HCT116 (cell line): ENCODE measurements around the gene LRP2BP. TPM values are rescaled to one million over a fixed set of nuclear protein-coding genes. Genes with fewer than 3 reads are reported as not detected.

Source experiments
- ATAC-seq: fragments of 200-7000 bp; cut with Tn5 transposase; 2 replicates; pipeline ENCODE4 v1.9.1; 2020; ENCODE audit warnings: mild to moderate bottlenecking, moderate library complexity
- BruUV-seq: library from RNA; stranded (reverse); fragments of 400-500 nt; replicated peaks from 2 replicates; lab custom pipeline; 2021; lab: Mats Ljungman, UMichigan
- CTCF ChIA-PET: fragments of 300-600 bp; sonication (Branson Sonifier 250); formaldehyde crosslinking; loops from one replicate; lab custom pipeline; 2021; ENCODE audit warnings: antibody characterized with exemption; lab: Charles Lee
- POLR2A ChIA-PET: fragments of 300-600, 350-600 bp; sonication (Branson Sonifier 250); formaldehyde crosslinking; loops from one replicate; lab custom pipeline; 2021; ENCODE audit warnings: antibody characterized with exemption; lab: Charles Lee
- RAD21 ChIA-PET, 2 experiments: fragments of 300-600 bp; sonication (Branson Sonifier 250); formaldehyde crosslinking; loops; one replicate each; lab custom pipeline; 2023; ENCODE audit warnings: low total read pairs in 2 of 2; ENCODE audit not compliant: uncharacterized antibody in 2 of 2, unreplicated experiment in 2 of 2, low non-redundant PET in 1 of 2; lab: Charles Lee
- DNase-seq: peaks from one replicate; pipeline ENCODE4 v3.0.0-alpha.2; 2010; ENCODE audit warnings: low read depth, low spot score
- H2AFZ ChIP-seq: fragments of 200-600 bp; shearing (Covaris generic), sonication (generic); 2 replicates; pipeline ENCODE4 v1.6.1; 2017; ENCODE audit warnings: low read depth, mixed run types, mixed read lengths, antibody characterized with exemption, low read length; ENCODE audit not compliant: poor library complexity, severe bottlenecking
- H3K27ac ChIP-seq: 2 replicates; pipeline ENCODE4 v1.5.1; 2012; ENCODE audit warnings: low read depth, low read length
- H3K27me3 ChIP-seq: fragments of 200-600 bp; sonication (generic); 2 replicates; pipeline ENCODE4 v1.6.1; 2016; ENCODE audit warnings: mixed run types, low read length, mixed read lengths; ENCODE audit not compliant: insufficient read depth
- H3K36me3 ChIP-seq, 2 experiments: fragments of 200-500 bp in 1 of 2; fragments of 200-600 bp in 1 of 2; sonication (Bioruptor generic) in 1 of 2; sonication (generic) in 1 of 2; 2 replicates each; pipeline versions ENCODE4 v1.5.1 to v1.6.1; 2014 to 2016; ENCODE audit warnings: low read length in 2 of 2, inconsistent platforms in 1 of 2, mixed read lengths in 1 of 2, mixed run types in 1 of 2; ENCODE audit not compliant: insufficient read depth in 2 of 2, control insufficient read depth in 1 of 2
- H3K4me1 ChIP-seq, 2 experiments: fragments of 200-600 bp in 1 of 2; sonication (generic) in 1 of 2; 2 replicates each; pipeline versions ENCODE4 v1.5.1 to v1.6.1; 2012 to 2017; ENCODE audit warnings: low read length in 2 of 2, inconsistent platforms in 1 of 2, mild to moderate bottlenecking in 1 of 2, mixed read lengths in 1 of 2, mixed run types in 1 of 2, moderate library complexity in 1 of 2; ENCODE audit not compliant: insufficient read depth in 2 of 2, control insufficient read depth in 1 of 2
- H3K4me2 ChIP-seq: fragments of 200-600 bp; sonication (generic); 2 replicates; pipeline ENCODE4 v1.6.1; 2017; ENCODE audit warnings: mixed run types, low read length, mixed read lengths
- H3K4me3 ChIP-seq, 2 experiments: fragments of 200-600 bp in 1 of 2; sonication (generic) in 1 of 2; replicated peaks in 1 of 2; 2 replicates each; pipeline ENCODE4 v1.5.1; 2011 to 2016; ENCODE audit warnings: low read length in 2 of 2, control low read depth in 1 of 2, low read depth in 1 of 2, mild to moderate bottlenecking in 1 of 2, mixed read lengths in 1 of 2, mixed run types in 1 of 2
- H3K79me2 ChIP-seq: fragments of 200-600 bp; sonication (generic); 2 replicates; pipeline ENCODE4 v1.6.1; 2017; ENCODE audit warnings: mild to moderate bottlenecking, mixed run types, low read length, moderate library complexity, mixed read lengths; ENCODE audit not compliant: insufficient read depth
- H3K9ac ChIP-seq: fragments of 200-600 bp; sonication (generic); 2 replicates; pipeline ENCODE4 v1.6.1; 2016; ENCODE audit warnings: low read length, mixed read lengths
- H3K9me2 ChIP-seq: fragments of 200-600 bp; sonication (generic), shearing (Covaris generic); 2 replicates; pipeline ENCODE4 v1.6.1; 2017; ENCODE audit warnings: mixed run types, mild to moderate bottlenecking, moderate library complexity; ENCODE audit not compliant: insufficient read depth
- H3K9me3 ChIP-seq, 2 experiments: fragments of 200-500 bp in 1 of 2; fragments of 200-600 bp in 1 of 2; sonication (Bioruptor generic) in 1 of 2; sonication (generic) in 1 of 2; 2 replicates each; pipeline ENCODE4 v1.6.1; 2014 to 2017; ENCODE audit warnings: low read length in 2 of 2, mixed read lengths in 2 of 2, inconsistent platforms in 1 of 2, low read depth in 1 of 2, mild to moderate bottlenecking in 1 of 2, mixed run types in 1 of 2, moderate library complexity in 1 of 2; ENCODE audit not compliant: control insufficient read depth in 1 of 2, insufficient read depth in 1 of 2
- H4K20me1 ChIP-seq: fragments of 200-600 bp; sonication (generic), shearing (Covaris generic); 2 replicates; pipeline ENCODE4 v1.6.1; 2017; ENCODE audit warnings: mixed run types, mild to moderate bottlenecking, moderate library complexity; ENCODE audit not compliant: insufficient read depth
- CBX3 ChIP-seq: IDR thresholded peaks from 2 replicates; pipeline ENCODE4 v1.6.1; 2012; ENCODE audit warnings: low read depth
- ELF1 ChIP-seq: IDR thresholded peaks from 2 replicates; pipeline ENCODE4 v1.6.1; 2012; ENCODE audit warnings: low read depth, borderline replicate concordance
- EZH2phosphoT487 ChIP-seq: fragments of 200-600 bp; IDR thresholded peaks from 2 replicates; pipeline ENCODE4 v1.6.1; 2018; ENCODE audit warnings: antibody characterized with exemption, borderline replicate concordance
- FOSL1 ChIP-seq: IDR thresholded peaks from 2 replicates; pipeline ENCODE4 v1.6.1; 2012; ENCODE audit warnings: low read depth
- JUND ChIP-seq: IDR thresholded peaks from 2 replicates; pipeline ENCODE4 v1.6.1; 2012
- POLR2A ChIP-seq: IDR thresholded peaks from 2 replicates; pipeline ENCODE4 v1.7.0; 2011; ENCODE audit warnings: borderline replicate concordance; ENCODE audit not compliant: insufficient read depth, insufficient read length; ENCODE audit errors: extremely low read depth
- POLR2AphosphoS5 ChIP-seq: IDR thresholded peaks from 2 replicates; pipeline ENCODE4 v1.6.1; 2011; ENCODE audit warnings: mild to moderate bottlenecking, low read depth, low read length, moderate library complexity
- RAD21 ChIP-seq: IDR thresholded peaks from 2 replicates; pipeline ENCODE4 v1.6.1; 2012; ENCODE audit warnings: low read depth, mild to moderate bottlenecking
- SIN3A ChIP-seq: IDR thresholded peaks from 2 replicates; pipeline ENCODE4 v1.6.1; 2012; ENCODE audit warnings: low read depth
- SRF ChIP-seq: IDR thresholded peaks from 2 replicates; pipeline ENCODE4 v1.6.1; 2012; ENCODE audit warnings: low read depth
- TCF7L2 ChIP-seq: IDR thresholded peaks from 2 replicates; pipeline ENCODE4 v1.7.0; 2011; ENCODE audit warnings: borderline replicate concordance, inconsistent platforms; ENCODE audit not compliant: insufficient read depth, insufficient read length; ENCODE audit errors: extremely low read depth
- YY1 ChIP-seq: IDR thresholded peaks from 2 replicates; pipeline ENCODE4 v1.6.1; 2011; ENCODE audit warnings: low read length, low read depth, moderate library complexity, mild to moderate bottlenecking; ENCODE audit not compliant: insufficient replicate concordance; ENCODE audit errors: extremely low read depth
- ZFX ChIP-seq: fragments of 450-650 bp; IDR thresholded peaks from 2 replicates; pipeline ENCODE4 v1.6.1; 2017
- intact Hi-C: fragments of 100-400 bp; cut with micrococcal nuclease; formaldehyde crosslinking; loops from 2 replicates; pipeline ENCODE4 v1.10.0; 2022
- total RNA-seq: library from RNA; stranded (reverse); gene quantifications from one replicate; pipeline ENCODE4 v1.2.1, GENCODE V29; 2021; ENCODE audit not compliant: unreplicated experiment
- TF ChIP-seq, protein P1 (sequence below): IDR thresholded peaks from 2 replicates; pipeline ENCODE4 v1.6.1; 2012
- TF ChIP-seq, protein P2 (sequence below): IDR thresholded peaks from 2 replicates; pipeline ENCODE4 v1.6.1; 2012
- TF ChIP-seq, protein P3 (sequence below): IDR thresholded peaks from 2 replicates; pipeline ENCODE4 v1.6.1; 2011; ENCODE audit warnings: mild to moderate bottlenecking, low read length, moderate library complexity; ENCODE audit not compliant: insufficient replicate concordance; ENCODE audit errors: extremely low read depth

The LRP2BP gene
- total RNA-seq, 1 experiment from 2014 or later = 2.9 TPM

DNA sequence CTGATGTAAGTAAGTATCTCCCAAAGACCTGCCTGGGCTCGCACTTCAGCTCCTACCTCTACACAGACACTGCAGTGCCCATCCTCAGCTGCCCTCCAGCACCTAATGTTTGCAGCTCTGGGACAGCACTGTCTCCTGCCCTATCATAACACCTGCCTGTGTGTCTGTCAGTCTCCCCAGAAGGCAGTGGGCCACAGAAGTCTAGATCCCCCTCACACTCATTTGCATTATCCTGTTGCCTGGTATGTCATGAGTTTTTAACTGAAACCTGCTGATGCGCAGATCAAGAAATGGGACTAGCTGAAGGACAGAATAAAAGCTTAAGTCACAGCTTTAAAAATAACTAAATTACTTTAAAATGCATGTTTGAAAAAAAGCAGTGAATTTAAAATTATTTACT is 43.0 kb downstream of the LRP2BP start (continued):
- TF ChIP-seq FOSL1 (no peak), POLR2A (no peak), EZH2phosphoT487 (no peak), SRF (no peak), TCF7L2 (no peak)

DNA sequence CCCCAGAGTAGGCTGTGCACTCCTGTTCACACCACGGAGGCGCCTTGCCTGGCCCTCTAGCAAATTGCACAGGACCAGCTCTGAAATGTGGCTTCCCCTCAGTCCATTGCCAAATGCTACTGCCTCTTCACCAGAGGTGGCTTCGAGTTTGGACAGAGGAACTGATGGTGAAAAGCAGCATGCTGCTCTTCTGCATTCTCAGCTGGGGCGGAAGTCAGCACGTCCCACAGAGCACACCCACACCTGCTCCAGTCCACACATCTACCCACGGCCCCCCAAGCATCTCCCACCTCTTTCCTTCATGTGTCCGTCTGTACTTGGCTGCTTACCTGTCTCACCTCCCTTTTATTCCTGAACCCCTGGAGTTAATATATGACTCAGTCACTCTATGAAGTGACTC is 43.5 kb downstream of the LRP2BP start:
- ATAC-seq = no peak
- Histone ChIP-seq H3K4me1 (no peaks in the 10 kb centered on the region), H4K20me1 (no peaks in the 10 kb centered on the region), H3K27ac (no peak overlapping the region), H3K27me3 (no peaks in the 10 kb centered on the region), H3K36me3 (peaks cover 0 to under 1% of the 10 kb centered on the region in 2 experiments; a peak in 1 of 4 replicates), H3K4me2 (no peak overlapping the region), H3K9ac (no peak overlapping the region), H3K79me2 (no peaks in the 10 kb centered on the region), H3K9me2 (no peaks in the 10 kb centered on the region), H3K9me3 (no peaks in the 10 kb centered on the region), H2AFZ (no peak overlapping the region), H3K4me3 (no peak overlapping the region)
- POLR2A ChIA-PET = no interaction called here
- BruUV-seq = no TSS peak
- intact Hi-C loops = no loop called here
- no peak for TF ChIP-seq POLR2A
- TF ChIP-seq, protein P1, sequence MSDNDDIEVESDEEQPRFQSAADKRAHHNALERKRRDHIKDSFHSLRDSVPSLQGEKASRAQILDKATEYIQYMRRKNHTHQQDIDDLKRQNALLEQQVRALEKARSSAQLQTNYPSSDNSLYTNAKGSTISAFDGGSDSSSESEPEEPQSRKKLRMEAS = no peak
- TF ChIP-seq SIN3A = no peak
- CTCF ChIA-PET = no interaction called here
- RAD21 ChIA-PET = no interaction called here
- no peak for DNase-seq

DNA sequence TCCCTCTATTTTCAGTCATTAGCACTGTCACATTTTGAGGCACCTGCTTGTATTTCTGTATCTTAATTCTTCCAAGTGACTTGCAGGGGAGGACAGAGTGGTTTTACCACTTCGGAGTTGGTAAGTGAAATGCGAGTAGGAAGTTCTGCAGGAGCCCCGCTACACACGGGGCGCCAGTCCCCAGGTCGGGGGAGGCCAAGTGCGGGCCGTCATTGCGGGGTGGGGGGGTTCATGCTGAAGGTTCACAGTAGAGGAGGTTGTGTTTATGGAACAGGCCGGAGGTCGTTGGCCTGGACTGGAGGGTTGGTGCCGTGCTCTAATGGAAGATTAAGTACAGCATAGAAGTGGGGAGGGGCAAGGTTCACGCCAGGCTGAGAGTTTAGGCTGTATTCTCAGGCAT is 44.0 kb downstream of the LRP2BP start:
- no peak overlapping the region for H3K4me2 ChIP-seq
- H3K36me3 ChIP-seq = peaks cover under 1 to 5% of the 10 kb centered on the region in 2 experiments; a peak in 2 of 4 replicates
- no peak overlapping the region for H3K4me3 ChIP-seq
- H3K9ac ChIP-seq = no peak overlapping the region
- intact Hi-C loops = no loop called here
- DNase-seq = no peak
- ChIA-PET CTCF (no interaction called here), POLR2A (no interaction called here), RAD21 (no interaction called here)
- H3K79me2 ChIP-seq = no peaks in the 10 kb centered on the region
- ATAC-seq = no peak
- H3K4me1 ChIP-seq = no peaks in the 10 kb centered on the region
- no peak overlapping the region for H3K27ac ChIP-seq
- H3K27me3 ChIP-seq = no peaks in the 10 kb centered on the region
- no peaks in the 10 kb centered on the region for H4K20me1 ChIP-seq
- no peak overlapping the region for H2AFZ ChIP-seq
- H3K9me2 ChIP-seq = no peaks in the 10 kb centered on the region
- BruUV-seq = no TSS peak
- H3K9me3 ChIP-seq = no peaks in the 10 kb centered on the region
- TF ChIP-seq RAD21 (no peak), YY1 (no peak), EZH2phosphoT487 (no peak), POLR2AphosphoS5 (no peak), JUND (no peak), ELF1 (no peak), SRF (no peak), TCF7L2 (no peak), ZFX (no peak), CBX3 (no peak), SIN3A (no peak)
- TF ChIP-seq, protein P2, sequence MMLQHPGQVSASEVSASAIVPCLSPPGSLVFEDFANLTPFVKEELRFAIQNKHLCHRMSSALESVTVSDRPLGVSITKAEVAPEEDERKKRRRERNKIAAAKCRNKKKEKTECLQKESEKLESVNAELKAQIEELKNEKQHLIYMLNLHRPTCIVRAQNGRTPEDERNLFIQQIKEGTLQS = no peak
- TF ChIP-seq, protein P3, sequence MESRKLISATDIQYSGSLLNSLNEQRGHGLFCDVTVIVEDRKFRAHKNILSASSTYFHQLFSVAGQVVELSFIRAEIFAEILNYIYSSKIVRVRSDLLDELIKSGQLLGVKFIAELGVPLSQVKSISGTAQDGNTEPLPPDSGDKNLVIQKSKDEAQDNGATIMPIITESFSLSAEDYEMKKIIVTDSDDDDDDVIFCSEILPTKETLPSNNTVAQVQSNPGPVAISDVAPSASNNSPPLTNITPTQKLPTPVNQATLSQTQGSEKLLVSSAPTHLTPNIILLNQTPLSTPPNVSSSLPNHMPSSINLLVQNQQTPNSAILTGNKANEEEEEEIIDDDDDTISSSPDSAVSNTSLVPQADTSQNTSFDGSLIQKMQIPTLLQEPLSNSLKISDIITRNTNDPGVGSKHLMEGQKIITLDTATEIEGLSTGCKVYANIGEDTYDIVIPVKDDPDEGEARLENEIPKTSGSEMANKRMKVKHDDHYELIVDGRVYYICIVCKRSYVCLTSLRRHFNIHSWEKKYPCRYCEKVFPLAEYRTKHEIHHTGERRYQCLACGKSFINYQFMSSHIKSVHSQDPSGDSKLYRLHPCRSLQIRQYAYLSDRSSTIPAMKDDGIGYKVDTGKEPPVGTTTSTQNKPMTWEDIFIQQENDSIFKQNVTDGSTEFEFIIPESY = no peak
